NCI-H187 treated with DMSO at 0.1 percent for 48 hours (cell line): Measurements from ENCODE around the gene MELK.

Experiments used
- DNase-seq: peaks from one replicate; lab custom pipeline; 2025; lab: John Stamatoyannopoulos, UW

The MELK gene

GRCh38 chr9:36584620-36585460 is 12.1 kb downstream of the MELK start:
- no peak for DNase-seq

GRCh38 chr9:36590231-36590630 is 17.5 kb downstream of the MELK start:
- no peak for DNase-seq

GRCh38 chr9:36592801-36593583 is 20.3 kb downstream of the MELK start:
- no peak for DNase-seq

GRCh38 chr9:36594213-36594612 is 21.5 kb downstream of the MELK start:
- DNase-seq = no peak

- no peak for DNase-seq
Observed at GRCh38 chr9:36597412-36598178, 24.9 kb downstream of the MELK start.

- DNase-seq = no peak
Observed at GRCh38 chr9:36598273-36598672, 25.6 kb downstream of the MELK start.

- DNase-seq = no peak
Observed at GRCh38 chr9:36603006-36603405, 30.3 kb downstream of the MELK start.

- no peak for DNase-seq
Observed at GRCh38 chr9:36609306-36609705, 36.6 kb downstream of the MELK start.

- DNase-seq = no peak
Observed at GRCh38 chr9:36622121-36622520, 49.4 kb downstream of the MELK start.

GRCh38 chr9:36623280-36623679 is 50.6 kb downstream of the MELK start:
- no peak for DNase-seq

- DNase-seq = no peak
Observed at GRCh38 chr9:36625006-36625615, 52.4 kb downstream of the MELK start.

- DNase-seq = no peak
Observed at GRCh38 chr9:36632892-36633291, 60.2 kb downstream of the MELK start.

GRCh38 chr9:36637491-36638270 is 65.0 kb downstream of the MELK start:
- no peak for DNase-seq

- no peak for DNase-seq
Observed at GRCh38 chr9:36640771-36641381, 68.2 kb downstream of the MELK start.

- DNase-seq = no peak
Observed at GRCh38 chr9:36642817-36643216, 70.1 kb downstream of the MELK start.

GRCh38 chr9:36656842-36657241 is 84.1 kb downstream of the MELK start:
- DNase-seq = no peak

- no peak for DNase-seq
Observed at GRCh38 chr9:36659500-36659899, 86.8 kb downstream of the MELK start.

- DNase-seq = no peak
Observed at GRCh38 chr9:36664806-36665205, 92.1 kb downstream of the MELK start.

- no peak for DNase-seq
Observed at GRCh38 chr9:36665387-36665786, 92.7 kb downstream of the MELK start.

GRCh38 chr9:36665921-36666431 is 93.3 kb downstream of the MELK start:
- DNase-seq = no peak

- DNase-seq = no peak
Observed at GRCh38 chr9:36671561-36671960, 98.9 kb downstream of the MELK start.
